Stimulated activated CD4-positive, alpha-beta T cell treated with anti-CD3 and anti-CD28 coated beads, Interleukin-1b, Interleukin-23, amount 100 ng/mL, for 4 hours (primary cell): ENCODE data around the gene TNNI2.

Experiments used
- DNase-seq, 2 donors: peaks; one replicate each; pipeline ENCODE4 v3.0.0-alpha.2; 2020; ENCODE audit warnings: low read depth in 2 of 2

The TNNI2 gene

DNA sequence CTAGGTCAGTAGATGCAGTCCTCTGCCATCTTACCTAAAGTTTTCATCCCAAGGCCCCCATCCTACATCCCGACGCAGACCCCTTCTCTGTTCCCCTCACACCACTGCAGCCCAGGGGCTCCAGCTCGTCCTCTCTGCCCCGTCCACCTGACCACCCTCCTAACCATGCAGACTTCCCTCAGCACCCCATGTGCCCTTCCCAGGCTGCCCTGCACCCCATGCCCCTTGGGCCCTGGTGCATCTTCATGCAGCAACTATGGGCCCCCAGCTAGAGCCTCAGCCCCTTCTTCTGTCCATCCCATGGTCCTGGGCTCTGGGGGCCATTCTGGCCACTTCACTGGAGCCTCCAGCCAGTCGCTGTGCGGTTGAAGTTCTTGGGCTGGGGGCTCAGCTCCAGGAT lies 50.0 kb downstream of the TNNI2 start:
- DNase-seq: no peak

DNA sequence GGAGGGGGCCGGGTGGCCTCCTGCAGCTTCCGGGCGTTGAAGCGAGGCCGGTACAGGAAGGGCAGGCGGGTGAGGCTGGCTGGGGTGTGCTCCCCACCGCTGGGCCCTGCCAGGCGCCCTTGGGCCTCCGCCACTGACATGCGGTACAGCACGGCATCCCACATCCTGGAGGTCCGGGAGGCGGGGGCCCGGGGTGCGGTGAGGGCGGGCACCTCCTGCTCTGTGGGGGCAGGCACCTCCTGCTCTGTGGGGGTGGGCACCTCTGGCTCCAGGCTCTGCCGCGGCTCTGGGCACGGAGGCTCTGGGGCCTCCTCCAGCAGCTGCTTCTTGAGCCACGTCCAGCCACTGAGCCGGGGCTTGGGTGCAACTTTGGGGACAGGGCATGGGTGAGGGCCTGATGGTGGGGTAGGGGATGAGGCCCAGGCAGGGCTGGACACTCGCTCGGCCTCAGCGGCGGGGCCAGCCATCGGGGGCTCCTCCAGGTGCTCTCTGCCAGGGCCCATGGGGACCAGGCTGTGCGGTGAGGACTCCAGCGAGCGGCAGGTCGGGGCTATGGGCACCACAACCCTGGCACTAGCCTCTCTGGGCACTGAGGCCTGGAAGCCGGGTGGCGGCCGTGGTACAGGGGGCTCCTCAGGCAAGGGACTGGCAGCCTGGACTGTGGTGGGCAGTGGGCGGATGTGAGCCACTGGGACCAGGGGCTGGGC lies 50.6 kb downstream of the TNNI2 start:
- peak; percentile 40 to 55 for DNase-seq

DNA sequence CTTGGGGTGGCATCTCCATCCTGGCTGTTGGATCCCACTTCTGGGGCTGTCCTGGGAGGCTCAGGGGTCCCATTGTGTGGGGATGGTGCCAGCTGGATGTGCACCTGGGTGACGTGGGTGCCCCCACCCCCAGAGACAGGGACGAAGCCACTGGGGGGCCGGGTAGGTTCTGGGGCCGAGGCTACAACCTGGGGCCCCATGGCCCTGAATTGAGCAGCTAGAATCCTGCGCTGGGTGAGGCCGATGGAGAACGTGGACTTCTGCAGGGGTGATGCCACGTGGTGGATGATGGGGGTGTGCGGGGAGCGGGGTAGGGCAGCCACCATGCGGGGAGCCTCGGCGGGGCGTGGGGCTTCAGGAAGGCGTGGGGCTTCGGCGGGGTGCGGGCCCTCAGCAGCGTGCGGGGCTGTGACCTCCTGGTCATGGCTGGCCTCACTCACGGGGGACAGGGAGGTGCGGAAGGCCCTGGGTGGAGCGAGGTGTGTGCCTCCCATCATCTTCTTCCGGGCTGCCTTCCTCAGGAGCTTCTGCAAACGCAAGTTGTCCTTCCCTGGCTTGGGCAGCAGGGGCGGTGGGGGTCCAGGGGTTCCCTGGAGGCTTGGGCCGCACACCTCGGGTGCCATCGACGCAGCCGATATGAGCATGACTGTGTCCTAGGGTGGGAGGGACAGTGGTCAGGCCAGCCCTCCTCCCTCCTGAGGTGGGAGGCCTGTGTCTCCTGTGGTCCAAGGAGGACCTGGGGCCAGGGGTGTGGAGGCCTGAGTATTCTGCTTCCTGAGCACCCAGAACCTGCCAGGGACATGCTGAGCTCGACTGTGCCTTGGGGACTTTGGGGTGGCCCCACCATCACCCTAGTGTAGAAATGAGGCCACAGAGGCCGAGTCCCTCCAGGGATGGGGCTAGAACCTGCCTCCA lies 51.4 kb downstream of the TNNI2 start:
- DNase-seq: no peak
